GM21737 (cell line): Measurements from ENCODE around the gene CDH16.
A peak's percentile ranks its signal among the peaks of the same experiment; 100 is the strongest.
"Not testable (repeated sequence)": the region's sequence is repeated elsewhere in the genome, so short reads cannot be mapped to it uniquely, and the experiment has no call there.

ENCODE experiments used
- ATAC-seq: cut with Tn5 transposase; IDR thresholded peaks from one replicate; pipeline ENCODE4 v1.9.1; 2021; ENCODE audit warnings: mild to moderate bottlenecking, moderate library complexity; ENCODE audit not compliant: unreplicated experiment

The CDH16 gene

DNA sequence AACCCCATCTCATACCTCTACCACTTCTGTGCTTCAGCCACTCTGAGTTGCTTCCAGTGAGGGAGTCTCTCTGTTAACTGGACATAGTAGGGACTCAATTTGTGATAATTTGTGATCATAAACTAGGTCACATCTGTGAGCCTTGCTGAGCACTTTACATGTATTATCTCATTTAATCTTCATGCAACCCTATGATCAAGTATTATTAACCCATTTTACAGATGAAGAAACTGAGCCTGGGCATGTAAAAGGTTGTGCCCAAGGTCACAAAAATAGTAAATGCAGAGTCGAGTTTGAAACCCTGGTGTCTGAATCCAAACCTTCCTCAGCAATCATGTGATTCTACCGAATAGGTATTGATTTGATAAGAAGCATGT is 19.8 kb downstream of the CDH16 start:
- ATAC-seq, result no peak

- ATAC-seq, result no peak
These were observed 20.5 kb downstream of the CDH16 start for GRCh38 chr16:66898207-66898606.

DNA sequence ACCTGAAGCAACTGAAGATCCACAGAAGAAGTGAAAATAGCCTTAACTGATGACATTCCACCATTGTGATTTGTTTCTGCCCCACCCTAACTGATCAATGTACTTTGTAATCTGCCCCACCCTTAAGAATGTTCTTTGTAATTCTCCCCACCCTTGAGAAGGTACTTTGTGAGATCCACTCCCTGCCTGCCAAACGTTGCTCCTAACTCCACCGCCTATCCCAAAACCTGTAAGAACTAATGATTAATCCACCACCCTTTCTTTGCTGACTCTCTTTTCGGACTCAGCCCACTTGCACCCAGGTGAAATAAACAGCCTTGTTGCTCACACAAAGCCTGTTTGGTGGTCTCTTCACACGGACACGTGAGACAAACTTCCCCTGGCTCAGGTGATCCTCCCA is 22.0 kb downstream of the CDH16 start:
- ATAC-seq, result not testable (repeated sequence)

DNA sequence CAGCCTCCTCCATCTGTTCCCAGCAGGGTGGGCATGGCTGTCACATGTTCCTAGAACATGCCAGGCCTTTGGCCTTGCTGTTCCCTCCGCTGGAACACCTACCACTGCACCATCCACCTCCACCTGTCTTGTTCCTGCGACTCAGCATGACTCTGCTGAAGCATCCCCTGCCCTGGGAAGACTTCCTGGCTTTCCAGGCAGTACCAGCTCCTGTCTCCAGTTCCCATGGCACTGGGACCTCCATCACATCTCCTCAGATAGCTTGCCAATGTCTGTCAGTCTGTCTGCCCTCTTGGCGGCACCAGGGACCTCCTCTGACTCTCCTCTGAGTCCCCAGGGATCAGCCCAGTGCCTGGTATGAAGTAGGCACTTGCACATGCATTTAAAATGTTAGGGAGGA is 22.7 kb downstream of the CDH16 start:
- no peak for ATAC-seq

DNA sequence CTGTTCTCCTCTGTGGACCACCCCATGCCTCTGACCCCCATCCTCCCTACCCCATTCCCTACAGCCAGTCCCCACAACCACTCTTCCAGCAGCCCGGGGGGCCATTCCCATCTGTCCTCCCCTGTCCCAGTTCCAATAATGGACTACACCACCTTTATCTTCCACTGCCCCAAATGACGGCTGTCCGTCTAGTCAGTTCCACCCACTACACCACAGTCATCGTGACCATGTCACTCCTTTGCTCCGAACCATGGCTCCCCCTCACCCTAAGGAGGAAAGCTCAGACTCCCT is 23.1 kb downstream of the CDH16 start:
- no peak for ATAC-seq

DNA sequence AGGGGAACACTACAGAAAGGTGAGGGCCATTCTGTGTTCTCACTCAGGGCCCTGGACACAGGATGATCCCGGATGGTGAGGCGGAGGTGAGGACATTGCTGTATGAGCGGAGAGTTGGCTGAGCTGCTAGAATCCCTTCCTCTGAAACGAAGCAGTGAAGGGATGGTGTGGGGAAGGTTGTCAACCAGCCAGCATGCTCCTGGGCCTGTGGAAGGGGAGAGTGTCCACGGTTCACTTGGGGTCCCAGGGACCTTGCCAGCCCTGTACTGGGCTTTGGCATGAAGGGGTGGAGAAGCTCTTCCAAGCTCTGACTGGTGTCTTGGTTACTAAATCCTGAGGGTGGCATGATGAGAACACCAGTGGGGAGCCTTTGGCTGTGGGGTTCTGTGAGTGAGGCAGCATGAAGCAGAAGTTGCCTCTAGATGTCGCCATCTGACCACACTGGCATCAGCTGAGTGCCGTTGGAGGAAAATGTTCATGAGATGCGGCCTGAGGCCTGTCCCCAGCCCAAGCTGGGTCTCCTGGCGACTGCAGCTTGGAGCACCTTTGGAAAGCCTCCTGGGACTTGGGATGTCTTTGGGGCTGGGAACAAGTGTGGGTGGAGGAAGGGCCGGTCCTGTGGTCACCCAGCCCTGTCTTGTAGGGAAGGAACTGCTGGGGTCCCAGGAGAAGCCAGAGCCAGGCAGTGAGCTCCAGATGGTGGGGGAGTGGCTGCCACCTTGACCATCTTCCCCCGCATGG is 23.6 kb downstream of the CDH16 start:
- ATAC-seq, result no peak

DNA sequence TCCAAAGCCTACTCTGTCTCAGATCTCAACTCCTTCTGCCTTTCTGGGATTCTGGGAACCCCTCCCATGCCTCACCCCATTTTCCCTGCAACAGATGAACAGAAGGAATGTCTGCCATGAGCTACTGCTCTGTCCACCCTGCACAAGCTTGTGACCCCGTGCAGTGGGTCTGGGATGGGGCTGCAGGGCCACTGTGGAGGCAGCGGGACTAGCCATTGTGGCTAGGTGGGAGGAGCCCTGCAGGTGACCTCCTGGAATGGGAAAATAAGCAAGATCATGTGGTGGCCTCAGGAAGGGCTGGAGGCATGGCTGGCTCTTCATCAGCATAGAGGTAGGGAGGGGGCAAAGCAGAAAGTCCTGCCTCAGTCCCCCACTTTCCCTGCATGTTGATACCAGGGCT is 24.6 kb downstream of the CDH16 start:
- ATAC-seq, result no peak

DNA sequence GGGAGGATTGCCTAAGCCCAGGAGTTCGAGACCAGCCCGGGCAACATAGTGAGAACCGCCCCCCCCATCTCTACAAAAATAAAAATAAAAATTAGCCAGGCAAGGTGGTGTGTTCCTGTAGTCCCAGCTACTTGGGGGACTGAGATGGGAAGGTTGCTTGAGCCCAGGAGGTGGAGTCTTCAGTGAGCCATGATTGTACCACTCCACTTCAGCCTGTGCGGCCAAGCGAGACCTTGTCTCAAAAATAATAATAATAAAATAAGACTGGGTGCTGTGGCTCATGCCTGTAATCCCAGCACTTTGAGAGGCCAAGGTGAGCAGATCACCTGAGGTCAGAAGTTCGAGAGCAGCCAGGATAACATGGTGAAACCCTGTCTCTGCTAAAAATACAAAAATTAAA is 26.9 kb downstream of the CDH16 start:
- no peak for ATAC-seq

DNA sequence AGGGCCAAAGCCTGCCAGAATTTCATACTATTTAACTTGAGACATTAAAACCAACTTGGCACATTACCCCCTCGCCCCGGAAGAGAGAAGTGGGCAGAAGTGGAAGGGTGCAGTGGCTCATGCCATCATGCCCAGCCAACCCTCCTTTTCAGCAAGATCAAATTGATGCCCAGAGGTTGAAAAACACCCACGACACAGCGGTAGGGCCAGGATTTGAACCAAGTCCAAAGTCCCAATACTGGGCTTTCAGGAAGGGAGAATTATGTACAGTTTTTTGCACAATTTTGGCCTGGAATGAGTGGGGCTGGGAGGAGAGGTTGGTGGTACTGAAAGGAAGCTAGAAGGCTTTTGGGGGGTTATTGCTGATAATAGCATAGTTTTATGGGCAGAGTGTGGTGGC is 27.3 kb downstream of the CDH16 start:
- no peak for ATAC-seq

DNA sequence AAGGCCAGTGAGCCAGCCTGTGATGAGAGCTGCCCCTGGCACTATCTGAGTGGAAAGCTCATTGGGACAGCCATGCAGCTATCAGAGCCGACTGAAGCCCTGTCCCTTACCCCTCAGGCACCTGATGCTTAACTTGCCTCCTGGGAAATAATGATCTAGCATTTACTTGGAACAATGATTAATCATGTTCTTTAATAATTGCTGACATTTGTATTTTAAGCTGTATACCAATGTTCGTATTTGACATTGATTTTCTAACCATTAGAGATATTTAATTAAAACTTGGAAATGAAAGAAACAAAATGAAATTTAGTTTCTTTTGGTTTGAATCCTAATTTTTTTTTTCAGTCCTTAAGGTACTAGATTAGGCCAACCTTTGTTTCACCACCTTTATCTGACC is 27.9 kb downstream of the CDH16 start:
- no peak for ATAC-seq

- ATAC-seq, result no peak
These were observed 29.1 kb downstream of the CDH16 start for GRCh38 chr16:66889622-66890021.

GRCh38 chr16:66888647-66889615 is 29.8 kb downstream of the CDH16 start:
- no peak for ATAC-seq

DNA sequence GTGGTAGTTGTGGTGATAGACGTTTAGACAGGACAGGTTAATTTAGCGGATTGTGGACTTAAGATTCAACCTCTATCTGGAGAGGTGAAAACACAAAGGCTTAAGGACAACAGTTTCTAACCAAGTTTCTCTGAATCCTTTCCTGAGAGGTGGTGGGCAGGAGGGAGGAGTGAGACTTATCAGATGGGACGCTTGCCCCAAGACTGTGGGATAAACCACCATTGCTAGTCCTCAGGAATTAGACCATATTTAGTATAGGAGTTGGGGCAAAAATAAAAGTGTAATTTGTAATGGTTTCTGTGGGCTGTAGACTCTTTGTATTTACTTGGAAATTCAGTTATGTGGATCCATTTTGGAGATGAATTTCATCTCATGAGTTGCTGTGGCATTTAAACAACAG is 31.8 kb downstream of the CDH16 start:
- ATAC-seq, result no peak

DNA sequence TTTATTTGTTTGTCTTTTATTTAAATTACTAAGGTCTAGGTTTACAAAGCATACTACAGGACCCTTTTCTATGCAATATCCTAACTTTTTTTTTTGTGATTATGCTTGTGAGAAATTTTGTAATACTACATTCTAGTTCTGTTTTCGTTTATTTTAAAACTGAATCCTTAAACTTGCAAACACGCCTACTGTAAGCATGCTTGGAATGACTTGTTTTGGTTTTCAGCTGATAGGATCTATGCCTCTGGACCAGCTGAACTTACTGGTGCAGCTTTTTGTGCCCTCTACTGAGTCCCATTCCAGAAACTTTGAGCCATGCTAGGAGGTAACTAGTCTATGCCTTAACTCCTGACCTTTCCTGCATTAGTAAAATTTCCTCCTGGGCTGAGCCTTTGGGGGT is 32.4 kb downstream of the CDH16 start:
- ATAC-seq, result no peak

DNA sequence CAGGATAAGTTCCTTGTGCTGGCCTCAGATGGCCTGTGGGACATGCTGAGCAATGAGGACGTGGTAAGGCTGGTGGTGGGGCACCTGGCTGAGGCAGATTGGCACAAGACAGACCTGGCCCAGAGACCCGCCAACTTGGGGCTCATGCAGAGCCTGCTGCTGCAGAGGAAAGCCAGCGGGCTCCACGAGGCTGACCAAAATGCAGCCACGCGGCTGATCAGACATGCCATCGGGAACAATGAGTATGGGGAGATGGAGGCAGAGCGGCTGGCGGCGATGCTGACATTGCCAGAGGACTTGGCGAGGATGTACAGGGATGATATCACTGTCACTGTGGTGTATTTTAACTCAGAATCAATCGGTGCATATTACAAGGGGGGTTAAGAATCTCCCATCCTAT is 33.2 kb downstream of the CDH16 start:
- no peak for ATAC-seq

DNA sequence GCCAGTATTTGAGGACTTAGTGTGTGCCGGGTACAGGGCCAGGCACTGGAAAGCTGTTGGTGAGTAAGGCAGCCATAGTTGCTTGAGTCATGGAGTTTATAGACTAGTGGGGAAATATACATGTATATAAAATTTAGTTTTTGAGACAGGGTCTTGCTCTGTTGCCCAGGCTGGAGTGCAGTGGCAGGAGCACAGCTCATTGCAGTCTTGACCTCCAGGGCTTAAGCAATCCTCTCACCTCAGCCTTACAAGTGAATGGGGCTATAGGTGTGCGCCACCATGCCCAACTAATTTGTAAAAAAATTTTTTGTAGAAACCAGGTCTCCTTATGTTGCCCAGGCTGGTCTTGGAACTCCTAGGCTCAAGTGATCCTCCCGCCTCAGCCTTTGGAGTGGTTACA is 36.0 kb downstream of the CDH16 start:
- ATAC-seq, result no peak

- ATAC-seq, result no peak
These were observed 36.6 kb downstream of the CDH16 start for GRCh38 chr16:66881964-66882508.

DNA sequence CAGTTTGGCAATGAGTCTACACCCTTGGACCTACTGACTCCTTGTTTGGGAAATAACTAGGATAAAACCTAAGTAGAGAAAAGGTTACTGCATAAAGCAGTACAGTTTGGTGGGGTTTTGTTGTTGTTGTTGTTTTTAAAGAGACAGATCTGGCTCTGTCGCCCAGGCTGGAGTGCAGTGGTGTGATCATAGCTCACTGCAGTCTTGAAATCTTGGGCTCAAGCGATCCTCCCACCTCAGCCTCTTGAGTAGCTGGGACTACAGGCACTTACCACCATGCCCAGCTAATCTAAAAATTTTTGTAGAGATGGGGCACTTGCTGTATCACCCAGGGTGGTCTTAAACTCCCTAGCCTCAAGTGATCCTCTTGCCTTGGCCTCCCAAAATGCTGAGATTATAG is 37.1 kb downstream of the CDH16 start:
- no peak for ATAC-seq

- ATAC-seq, result peak; percentile 4
These were observed 37.7 kb downstream of the CDH16 start for GRCh38 chr16:66881014-66881417.

GRCh38 chr16:66880288-66881013 is 38.2 kb downstream of the CDH16 start, which contains the start of gene PDP2:
Gene PDP2 (plus strand): TSS chr16:66880515. CDS start chr16:66884285, 3,770 bp downstream.
- ATAC-seq, result peak; percentile 94

GRCh38 chr16:66878067-66878466 is 40.6 kb downstream of the CDH16 start:
- ATAC-seq, result no peak
